Amniotic stem cell (primary cell): ENCODE measurements around the gene TRAF1.
A peak's percentile ranks its signal among the peaks of the same experiment; 100 is the strongest.
"Not testable (repeated sequence)": the region's sequence is repeated elsewhere in the genome, so short reads cannot be mapped to it uniquely, and the experiment has no call there.

Experiments
- DNase-seq: peaks from one replicate; lab custom pipeline; 2025; lab: John Stamatoyannopoulos, UW

TRAF1 gene, protein sequence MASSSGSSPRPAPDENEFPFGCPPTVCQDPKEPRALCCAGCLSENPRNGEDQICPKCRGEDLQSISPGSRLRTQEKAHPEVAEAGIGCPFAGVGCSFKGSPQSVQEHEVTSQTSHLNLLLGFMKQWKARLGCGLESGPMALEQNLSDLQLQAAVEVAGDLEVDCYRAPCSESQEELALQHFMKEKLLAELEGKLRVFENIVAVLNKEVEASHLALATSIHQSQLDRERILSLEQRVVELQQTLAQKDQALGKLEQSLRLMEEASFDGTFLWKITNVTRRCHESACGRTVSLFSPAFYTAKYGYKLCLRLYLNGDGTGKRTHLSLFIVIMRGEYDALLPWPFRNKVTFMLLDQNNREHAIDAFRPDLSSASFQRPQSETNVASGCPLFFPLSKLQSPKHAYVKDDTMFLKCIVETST

DNA sequence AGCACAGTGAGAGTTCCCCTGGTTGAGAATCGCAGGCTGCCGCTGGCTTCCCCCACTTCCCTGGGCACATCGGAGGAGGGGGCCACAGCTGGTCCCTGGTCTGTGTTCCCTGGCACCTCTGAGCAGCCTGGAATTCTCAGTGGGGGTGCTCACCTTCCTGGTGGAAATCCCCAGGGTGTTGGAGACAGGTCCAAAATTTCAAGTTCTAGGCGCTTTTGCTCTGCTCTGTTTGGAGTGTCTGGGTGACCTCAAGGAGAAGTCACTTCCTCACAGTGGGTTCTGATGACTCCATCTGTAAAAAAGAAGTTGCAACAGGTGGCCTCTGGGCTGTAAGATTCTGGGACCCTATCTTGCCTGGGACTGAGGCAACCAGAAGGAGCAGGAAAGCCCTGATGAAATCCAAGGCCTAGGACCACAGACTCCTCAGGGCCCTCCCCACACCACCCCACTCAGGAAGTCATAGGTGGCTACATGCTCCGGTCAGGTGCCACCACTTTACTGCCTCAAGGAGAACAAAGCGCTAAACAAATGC, at the start of gene TRAF1:
TRAF1 (minus strand) TSS at position 400 of the 532 bp plus-strand sequence. CDS start 721 bp downstream, outside the sequence.
- no peak for DNase-seq

DNA sequence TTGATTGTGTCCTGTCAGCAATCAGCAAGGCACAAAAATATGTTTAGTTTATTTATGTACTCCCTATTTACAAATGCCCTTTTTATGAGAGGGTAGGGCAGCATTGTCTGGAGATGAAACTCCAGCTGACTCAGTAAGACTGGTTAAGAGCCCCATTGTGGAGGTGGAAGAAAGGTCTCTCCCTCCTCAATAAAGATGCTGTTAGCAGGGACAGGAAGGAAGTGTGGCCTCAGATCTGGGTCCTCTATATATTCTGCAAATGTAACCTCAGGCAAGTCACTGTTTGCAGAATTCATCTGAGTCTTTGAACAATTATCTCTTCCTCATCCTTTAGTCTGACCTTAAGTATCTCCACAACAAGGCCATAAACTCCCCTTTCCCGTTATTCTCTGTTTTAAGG, 48.3 kb upstream of the TRAF1 start:
- no peak for DNase-seq

DNA sequence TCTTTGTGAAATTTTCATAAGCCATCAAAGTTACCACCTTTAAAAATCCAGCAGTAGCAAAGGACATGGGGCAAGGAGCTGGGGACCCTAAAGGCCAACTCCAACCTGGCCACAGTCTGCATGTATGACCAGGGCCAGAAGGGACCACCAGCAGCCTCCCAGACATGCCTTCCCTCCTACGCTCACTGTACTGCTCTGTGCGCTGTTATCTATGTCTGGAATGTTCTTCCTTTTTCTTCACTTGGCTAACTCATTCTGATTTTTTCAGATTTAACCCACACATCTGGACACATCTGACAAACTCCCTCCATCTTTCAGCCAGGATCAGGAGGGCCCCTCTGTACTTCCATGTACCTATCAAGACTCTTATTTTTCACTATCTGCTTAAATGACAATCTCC, 47.6 kb upstream of the TRAF1 start:
- no peak for DNase-seq

DNA sequence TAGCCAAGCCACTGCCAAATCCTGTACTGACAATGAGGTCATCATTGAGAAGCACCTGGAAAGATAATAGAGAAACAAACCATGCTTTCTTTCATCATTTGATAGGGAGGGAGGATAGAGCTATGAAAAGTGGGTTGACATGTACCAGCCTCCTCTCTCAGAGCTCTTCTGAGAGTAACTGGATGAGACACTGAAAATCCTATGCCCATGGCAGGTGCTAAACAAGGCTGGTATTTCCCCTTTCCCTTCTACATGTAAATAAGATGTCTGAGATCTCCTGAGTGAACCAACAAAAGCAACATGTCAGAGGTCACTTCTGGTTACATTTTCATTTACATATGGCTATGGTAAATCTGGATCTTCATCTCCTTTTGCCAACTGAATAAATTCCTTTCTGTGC, 45.3 kb upstream of the TRAF1 start:
- DNase-seq = no peak

DNA sequence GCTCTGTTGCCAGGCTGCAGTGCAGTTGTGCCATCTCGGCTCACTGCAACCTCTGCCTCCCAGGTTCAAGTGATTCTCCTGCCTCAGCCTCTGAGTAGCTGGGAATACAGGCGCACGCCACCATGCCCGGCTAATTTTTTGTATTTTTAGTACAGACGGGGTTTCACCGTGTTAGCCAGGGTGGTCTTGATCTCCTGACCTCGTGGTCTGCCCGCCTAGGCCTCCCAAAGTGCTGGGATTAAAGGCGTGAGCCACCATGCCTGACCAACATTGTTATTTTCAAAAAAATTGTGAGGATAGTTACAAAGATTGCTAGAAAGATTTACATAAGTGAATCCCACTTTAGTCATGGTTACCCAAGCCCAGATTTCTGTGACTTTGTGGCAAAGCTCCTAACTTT, 44.9 kb upstream of the TRAF1 start:
- not testable (repeated sequence) for DNase-seq

DNA sequence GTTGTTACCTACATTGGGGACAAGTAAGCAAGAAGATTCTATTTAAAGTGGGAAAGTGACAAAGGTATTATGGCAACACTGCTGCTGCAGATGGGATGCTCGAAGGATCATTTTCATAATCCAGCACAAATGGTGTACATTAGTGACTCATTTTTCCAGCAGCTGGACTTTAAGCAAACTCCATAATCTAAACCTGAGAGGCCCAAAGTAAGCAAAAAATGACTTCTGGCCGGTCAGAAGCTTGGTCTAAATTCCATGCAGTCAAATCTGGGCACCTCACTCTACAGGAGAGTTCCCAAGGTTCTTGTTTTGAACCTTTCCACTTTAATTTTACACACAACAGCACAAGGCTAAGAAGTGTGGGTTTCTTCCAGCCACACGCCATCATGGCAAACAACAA, 43.6 kb upstream of the TRAF1 start:
- peak; percentile 4 for DNase-seq

DNA sequence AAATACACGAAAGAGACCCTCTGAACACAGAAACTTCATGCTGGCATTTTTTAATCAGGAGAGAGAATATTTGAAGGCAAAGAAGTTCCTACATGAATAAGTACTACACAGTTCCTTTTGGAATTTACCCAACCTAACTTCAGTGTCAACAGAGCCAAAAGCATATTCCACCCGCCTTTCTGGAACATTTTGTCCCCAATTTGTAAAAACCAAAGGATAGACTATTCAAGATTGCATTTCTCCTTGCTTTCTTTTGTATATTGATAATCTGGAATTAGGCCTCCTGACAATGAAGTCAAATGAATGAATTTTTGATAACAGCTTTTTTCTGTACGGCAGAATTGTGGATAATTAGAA, 39.4 kb upstream of the TRAF1 start:
- no peak for DNase-seq

DNA sequence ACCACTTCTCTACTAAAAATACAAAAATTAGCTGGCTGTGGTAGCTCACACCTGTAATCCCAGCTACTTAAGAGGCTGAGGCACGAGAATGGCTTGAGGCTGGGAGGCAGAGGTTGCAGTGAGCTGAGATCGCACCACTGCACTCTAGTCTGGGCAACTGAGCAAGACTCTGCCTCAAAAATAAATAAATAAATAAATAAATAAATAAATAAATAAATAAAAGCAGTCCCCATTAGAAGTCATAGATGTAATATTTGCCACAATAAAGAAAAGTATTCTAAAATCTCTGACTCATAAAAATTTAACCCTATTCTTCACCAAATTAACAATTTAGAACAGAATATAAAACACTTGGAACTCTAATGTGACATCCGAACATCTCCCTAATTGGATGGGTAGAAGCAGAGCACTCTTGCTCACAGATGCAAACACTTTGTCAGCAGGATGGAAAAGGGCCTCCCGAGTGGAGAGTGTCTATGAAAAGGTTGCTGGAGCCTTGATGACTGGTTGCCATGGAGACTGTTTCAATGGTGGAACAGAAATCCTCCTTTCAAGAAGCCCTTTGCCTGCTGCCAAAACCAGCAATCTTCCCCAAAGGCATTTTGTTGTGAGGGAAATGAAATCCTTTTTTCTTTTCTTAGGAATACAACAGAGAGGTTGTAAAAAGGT, 38.9 kb upstream of the TRAF1 start:
- DNase-seq = no peak

DNA sequence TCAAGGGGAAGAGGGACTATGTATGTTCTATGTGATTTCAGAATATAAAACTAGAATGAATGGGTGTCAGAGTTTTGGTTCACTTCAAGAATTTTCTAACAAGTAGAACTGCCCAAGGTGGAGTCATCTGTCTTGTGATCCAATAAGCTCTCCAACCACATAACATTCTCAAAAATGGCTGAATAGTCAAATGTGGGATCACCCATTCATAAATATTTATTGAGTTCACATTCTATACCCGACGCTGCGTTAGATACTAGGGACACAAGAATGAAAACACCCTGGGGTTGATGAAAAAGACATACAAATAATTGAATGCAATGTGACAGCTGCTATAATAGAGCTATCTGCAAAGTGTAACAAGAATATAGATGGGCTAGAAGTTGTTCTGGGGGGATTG, 35.3 kb upstream of the TRAF1 start:
- no peak for DNase-seq

DNA sequence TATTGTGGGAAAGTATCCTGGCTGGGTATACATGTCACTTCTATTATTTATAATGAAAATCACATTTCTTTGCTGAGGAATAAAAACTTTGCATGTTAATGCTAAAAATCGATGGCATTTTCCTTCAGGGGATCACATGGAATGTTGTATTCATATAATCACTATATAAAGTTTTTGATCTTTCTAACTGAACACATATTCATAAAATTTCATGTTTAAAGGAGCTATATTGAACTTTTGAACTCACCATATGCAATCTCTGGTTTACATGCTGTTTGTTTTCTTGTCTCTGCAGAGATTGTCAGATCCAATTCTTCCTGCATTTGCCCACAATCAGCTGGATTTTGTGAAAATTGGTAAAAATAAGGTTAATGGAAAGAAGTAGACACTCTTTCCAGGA, 33.4 kb upstream of the TRAF1 start:
- no peak for DNase-seq

DNA sequence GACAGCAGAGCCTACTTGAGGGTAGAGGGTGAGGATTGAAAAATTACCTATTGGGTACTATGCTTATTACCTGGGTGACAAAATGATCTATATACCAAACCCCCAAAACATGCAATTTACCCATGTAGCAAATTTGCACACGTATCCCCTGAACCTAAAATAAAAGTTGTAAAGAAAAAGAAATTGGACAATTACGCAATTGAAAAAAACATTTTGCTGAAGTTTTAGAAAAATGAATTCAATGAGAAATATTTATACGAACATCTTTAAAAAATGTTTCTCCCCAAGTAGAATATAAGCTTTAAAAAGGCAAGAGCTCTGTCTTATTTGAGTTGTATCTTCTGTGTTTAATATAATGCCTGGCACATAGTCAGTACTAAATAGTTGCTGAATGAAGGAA, 30.3 kb upstream of the TRAF1 start:
- no peak for DNase-seq

DNA sequence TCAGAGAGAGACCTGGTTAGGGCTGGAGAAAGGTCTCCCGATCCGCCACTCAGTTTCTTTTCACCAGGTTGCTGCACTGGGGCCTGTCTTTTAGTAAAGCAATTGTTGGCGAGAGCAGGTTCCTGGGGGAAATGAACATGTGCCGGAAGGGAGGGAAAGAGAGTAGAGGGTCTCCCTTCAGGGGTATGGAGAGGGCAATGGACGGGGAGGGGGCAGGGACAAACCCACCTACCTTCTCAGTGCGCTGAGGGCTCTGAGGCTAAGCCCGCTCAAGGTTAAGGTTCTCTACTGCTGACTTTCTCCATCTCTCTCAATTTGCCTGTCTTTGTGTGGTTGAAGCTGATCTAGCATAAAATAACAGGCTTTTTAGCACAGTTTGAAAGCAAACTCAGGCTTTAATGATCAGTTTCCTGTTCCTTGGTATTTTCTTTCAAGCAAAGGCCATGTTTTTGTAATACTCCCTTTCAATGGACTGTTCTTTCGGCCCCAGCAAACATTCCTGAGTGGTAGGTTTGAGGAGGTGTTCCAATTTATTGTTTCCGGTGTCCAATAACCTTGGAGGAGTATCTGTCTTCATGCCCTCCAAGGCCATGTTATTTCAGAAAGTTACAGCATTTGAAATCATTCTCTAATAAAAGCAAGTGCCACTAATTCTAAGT, 25.5 kb upstream of the TRAF1 start:
- no peak for DNase-seq

DNA sequence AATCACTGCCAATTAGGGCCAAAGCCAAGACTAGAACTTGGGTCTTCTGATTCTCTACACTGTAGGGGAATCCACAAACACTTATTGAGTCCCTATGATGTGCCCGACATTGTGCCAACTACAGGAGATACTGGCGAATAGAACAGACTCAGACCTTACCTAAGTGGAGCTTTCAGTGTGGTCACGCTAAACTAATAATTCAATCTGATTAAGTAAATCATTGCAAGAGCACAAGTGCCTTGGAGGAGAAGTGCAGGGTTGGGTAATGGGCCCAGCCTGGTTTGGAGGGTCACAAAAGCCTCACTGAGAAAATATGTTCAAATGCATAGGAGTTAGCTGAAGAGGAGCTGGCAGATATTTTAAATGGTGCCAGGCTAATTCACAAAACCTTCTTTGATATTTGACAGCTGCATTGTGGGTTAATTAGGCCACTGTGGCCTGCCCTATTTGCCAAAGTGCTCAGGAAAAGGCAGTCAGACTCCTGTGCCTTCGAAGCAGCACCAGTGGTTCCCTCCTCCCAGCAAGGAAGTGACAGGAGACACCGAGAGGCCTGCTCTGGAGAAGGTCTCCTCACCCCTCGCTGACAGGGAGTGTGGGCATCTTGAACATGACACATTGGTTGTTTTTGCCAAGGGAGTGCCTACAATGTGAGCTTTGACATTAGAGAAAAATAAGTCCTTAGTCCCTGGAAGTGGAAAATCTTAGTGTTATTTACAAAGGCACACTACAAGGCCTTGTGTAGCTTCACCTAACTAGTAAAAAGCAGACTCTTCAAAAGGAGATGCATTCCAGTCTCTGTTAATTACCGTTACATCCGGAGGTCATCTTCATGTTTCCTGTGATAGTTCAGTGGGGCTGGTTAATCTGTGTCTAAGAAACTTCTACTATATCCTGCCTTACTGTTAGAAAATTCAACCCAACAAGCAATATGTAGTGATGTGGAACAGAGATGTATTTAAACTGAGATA, 24.1 kb upstream of the TRAF1 start:
- DNase-seq = no peak

DNA sequence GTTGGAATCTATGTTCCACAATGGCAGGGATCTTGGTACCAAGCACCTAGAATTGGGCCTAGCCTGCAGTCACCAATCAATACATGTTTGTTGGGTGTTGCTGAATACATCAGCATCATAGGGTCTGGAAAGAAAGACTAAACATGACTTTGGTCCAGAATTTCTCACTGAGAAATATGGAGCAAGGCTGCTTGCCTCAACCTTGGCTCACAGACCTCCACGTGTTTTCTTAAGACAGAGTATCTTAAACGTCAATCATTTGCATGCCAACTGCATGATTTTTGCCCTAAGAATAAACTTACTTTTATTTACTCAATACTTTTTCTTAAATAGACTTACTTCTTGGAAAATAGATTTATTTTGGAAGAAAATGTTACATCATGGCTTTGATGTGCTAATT, 22.7 kb upstream of the TRAF1 start:
- DNase-seq = no peak

DNA sequence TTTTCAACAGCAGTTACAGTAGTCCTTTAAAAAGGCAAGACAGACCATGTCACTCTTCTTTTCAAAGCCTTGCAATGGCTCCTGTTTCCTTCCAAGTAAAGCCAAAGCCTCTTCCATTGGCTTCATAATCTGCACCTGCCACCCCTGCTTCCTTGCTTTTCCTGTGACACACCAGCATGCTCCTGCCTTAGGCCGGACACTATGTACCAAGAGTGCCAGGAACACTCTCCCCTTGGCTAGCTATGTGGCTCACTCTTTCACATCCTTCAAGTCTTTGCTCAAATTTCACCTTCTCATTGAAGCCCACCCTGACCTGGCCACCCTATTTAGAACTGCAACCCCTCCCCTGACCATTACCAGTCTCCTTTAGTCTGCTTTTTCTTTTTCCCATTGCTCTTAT, 22.2 kb upstream of the TRAF1 start:
- DNase-seq = no peak

DNA sequence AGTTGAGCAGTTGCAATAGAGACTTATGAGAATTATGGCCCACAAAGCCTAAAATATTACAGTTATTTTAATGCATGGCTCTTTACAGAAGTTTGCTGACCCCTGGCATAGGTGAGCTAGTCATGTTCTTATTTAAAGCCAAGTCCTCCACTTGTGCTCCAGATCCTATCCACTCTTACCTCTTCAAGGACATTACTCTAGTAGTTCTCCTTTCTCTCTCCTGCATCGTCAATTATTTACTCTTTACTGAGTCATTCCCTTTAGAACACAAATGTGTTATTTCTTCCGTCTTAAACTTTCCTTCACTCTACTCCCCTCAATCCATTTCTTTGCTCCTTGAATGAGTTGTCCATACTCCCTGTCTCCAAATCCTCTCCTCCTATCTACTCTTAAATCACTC, 20.6 kb upstream of the TRAF1 start:
- no peak for DNase-seq

DNA sequence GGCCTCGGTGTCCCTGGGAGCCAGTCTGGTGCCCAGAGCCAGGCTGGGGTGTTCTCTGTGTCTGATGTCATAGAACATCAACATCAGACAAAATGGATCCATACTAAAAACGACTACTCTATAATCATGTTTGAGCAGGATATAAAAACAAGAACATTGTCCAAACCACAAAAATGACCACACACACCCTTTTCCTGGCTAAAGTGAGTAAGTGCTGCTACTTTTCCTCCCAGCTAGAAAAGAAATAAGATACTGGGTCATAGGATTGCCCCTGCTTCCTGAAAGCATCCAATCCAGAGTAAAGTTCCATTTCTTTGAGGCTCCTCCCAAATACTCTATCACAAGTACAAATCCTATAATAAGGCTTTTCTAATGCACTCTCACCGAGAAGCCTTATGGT, 19.7 kb upstream of the TRAF1 start:
- no peak for DNase-seq

DNA sequence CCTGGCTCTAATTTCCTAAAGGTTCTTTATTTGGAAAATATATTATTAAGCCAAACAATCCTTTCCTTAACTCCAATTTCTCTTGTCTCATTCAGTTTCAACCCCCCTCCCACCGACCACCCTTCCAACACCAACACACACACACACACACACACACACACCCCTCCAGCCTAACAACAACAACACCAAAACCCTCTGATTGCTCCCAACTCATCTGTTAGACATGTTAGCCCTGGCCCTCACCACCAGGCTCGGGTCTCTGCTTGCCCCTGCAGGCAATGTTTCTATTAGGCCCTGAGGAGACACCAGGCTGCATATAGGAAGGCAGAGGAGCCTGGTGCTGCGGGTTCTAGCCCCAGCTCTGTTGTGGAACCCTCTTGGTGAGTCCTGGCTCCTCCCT, 18.4 kb upstream of the TRAF1 start:
- DNase-seq = no peak

DNA sequence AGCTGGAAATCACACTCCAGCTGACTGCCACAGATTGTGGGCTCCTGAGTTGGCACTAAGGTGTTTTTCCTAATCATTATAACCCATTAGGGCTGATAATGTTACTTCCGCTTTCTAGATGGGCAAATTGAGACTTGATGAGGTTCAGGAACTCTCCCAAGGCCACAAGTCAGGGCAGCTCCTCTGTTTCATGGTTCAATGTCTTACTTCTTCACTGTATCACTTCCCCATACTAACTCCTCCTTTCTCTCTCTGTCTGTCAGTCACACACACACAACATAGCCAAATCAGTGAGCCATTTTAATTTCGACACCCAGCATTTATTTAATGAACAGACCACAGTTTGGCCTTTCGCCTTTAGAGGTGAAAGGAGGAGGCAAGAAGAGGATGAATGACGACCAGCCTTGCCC, 17.8 kb upstream of the TRAF1 start:
- no peak for DNase-seq

DNA sequence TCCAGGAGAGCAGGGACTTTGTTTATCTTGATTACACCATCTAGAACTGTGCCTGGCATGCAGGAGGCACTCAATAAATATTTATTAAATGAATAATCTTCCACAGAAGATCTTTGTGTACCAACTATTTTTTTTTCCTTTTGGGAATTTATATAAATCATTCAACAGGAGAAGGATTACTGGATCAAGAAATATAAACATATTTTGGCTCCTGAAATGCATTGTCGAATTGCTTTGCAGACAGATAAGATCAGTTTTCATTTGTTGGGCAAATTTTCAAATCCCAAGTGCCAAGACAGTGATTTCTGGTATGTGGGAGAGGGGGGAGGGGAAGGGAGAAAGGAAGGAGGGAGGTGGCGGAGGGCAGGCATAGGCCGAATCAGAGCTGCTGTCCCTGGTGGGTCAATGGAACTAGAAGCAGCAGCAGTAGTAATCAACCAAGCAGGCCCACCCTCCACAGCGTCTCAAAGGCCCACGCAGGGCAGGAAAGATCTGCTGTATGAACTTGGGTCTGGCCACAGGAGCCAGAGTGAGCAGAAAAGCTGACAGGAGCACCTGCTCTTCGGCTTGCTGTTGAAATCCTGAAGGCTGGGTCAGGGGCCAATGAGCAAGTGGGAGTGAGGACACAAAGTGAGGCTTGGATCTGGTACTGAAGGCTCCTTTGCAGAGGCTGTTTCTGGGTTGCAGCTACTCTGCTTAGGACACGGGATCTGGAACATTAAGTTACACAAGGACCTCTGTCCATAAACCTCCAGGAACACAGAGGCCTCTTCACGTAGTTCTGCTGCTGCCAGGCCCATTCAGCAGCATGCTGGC, 15.8 kb upstream of the TRAF1 start:
- DNase-seq = no peak
